ENCODE results near the gene ELOVL3.

The ELOVL3 gene

GRCh38 chr10:102261842-102262241, 35.7 kb downstream of the ELOVL3 start:
- Histone ChIP-seq H4K20me1 (ENCODE audit: insufficient read depth) (0 out of 2 replicates have a peak, but pooled peaks cover 4% of the 10 kb centered on the region), H2AFZ (ENCODE audit: low read depth) (no peak overlapping the region), H3K9ac (no peak overlapping the region), H3K27me3 (ENCODE audit: insufficient read depth, low read depth) (no peaks in the 10 kb centered on the region), H3K4me2 (no peak overlapping the region), H3K79me2 (ENCODE audit: insufficient read depth, low read depth) (peaks cover 30% of the 10 kb centered on the region; the same call in 1 of the 2 replicates), H3K36me3 (ENCODE audit: insufficient read depth) (no peaks in the 10 kb centered on the region), H3K4me1 (ENCODE audit: low read depth, poor library complexity, severe bottlenecking) (peaks cover 6% of the 10 kb centered on the region), H3K4me3 (IDR thresholded peaks at IDR 0.05; ENCODE audit: insufficient read depth, low read depth, low read length) (no peak overlapping the region), H3K27ac (no peak overlapping the region)
- no peak for TF ChIP-seq CTCF (conservative IDR thresholded peaks at IDR 0.05; ENCODE audit: low read depth, low read length)

GRCh38 chr10:102262744-102263370, 36.8 kb downstream of the ELOVL3 start:
- H3K36me3 ChIP-seq (ENCODE audit: insufficient read depth): no peaks in the 10 kb centered on the region
- peaks cover 24% of the 10 kb centered on the region; the same call in 1 of the 2 replicates for H3K79me2 ChIP-seq (ENCODE audit: insufficient read depth, low read depth)
- H3K4me2 ChIP-seq: no peak overlapping the region
- peaks cover 16% of the 10 kb centered on the region for H3K4me1 ChIP-seq (ENCODE audit: low read depth, poor library complexity, severe bottlenecking)
- 0 out of 2 replicates have a peak, but pooled peaks cover 4% of the 10 kb centered on the region for H4K20me1 ChIP-seq (ENCODE audit: insufficient read depth)
- TF ChIP-seq CTCF (conservative IDR thresholded peaks at IDR 0.05; ENCODE audit: low read depth, low read length): no peak
- H3K4me3 ChIP-seq (IDR thresholded peaks at IDR 0.05; ENCODE audit: insufficient read depth, low read depth, low read length): no peak overlapping the region
- H3K27me3 ChIP-seq (ENCODE audit: insufficient read depth, low read depth): no peaks in the 10 kb centered on the region
- H2AFZ ChIP-seq (ENCODE audit: low read depth): no peak overlapping the region
- H3K9ac ChIP-seq: no peak overlapping the region
- no peak overlapping the region for H3K27ac ChIP-seq

GRCh38 chr10:102264371-102264770, 38.3 kb downstream of the ELOVL3 start:
- no peak overlapping the region for H2AFZ ChIP-seq (ENCODE audit: low read depth)
- H4K20me1 ChIP-seq (ENCODE audit: insufficient read depth): peaks cover 9% of the 10 kb centered on the region; the same call in 1 of the 2 replicates
- H3K4me1 ChIP-seq (ENCODE audit: low read depth, poor library complexity, severe bottlenecking): peaks cover 30% of the 10 kb centered on the region
- H3K79me2 ChIP-seq (ENCODE audit: insufficient read depth, low read depth): peaks cover 20% of the 10 kb centered on the region; the same call in 1 of the 2 replicates
- no peak overlapping the region for H3K4me2 ChIP-seq
- no peaks in the 10 kb centered on the region for H3K27me3 ChIP-seq (ENCODE audit: insufficient read depth, low read depth)
- no peak overlapping the region for H3K27ac ChIP-seq
- no peak for TF ChIP-seq CTCF (conservative IDR thresholded peaks at IDR 0.05; ENCODE audit: low read depth, low read length)
- no peak overlapping the region for H3K9ac ChIP-seq
- H3K4me3 ChIP-seq (IDR thresholded peaks at IDR 0.05; ENCODE audit: insufficient read depth, low read depth, low read length): no peak overlapping the region
- no peaks in the 10 kb centered on the region for H3K36me3 ChIP-seq (ENCODE audit: insufficient read depth)

- Histone ChIP-seq H3K36me3 (ENCODE audit: insufficient read depth) (no peaks in the 10 kb centered on the region), H2AFZ (ENCODE audit: low read depth) (no peak overlapping the region), H3K27me3 (ENCODE audit: insufficient read depth, low read depth) (no peaks in the 10 kb centered on the region), H3K4me1 (ENCODE audit: low read depth, poor library complexity, severe bottlenecking) (peaks cover 30% of the 10 kb centered on the region), H3K27ac (no peak overlapping the region), H3K4me3 (IDR thresholded peaks at IDR 0.05; ENCODE audit: insufficient read depth, low read depth, low read length) (no peak overlapping the region), H3K79me2 (ENCODE audit: insufficient read depth, low read depth) (peaks cover 33% of the 10 kb centered on the region), H3K9ac (no peak overlapping the region), H4K20me1 (ENCODE audit: insufficient read depth) (peaks cover 9% of the 10 kb centered on the region; the same call in 1 of the 2 replicates), H3K4me2 (no peak overlapping the region)
- no peak for TF ChIP-seq CTCF (conservative IDR thresholded peaks at IDR 0.05; ENCODE audit: low read depth, low read length)
These were observed 40.6 kb downstream of the ELOVL3 start for GRCh38 chr10:102266670-102267069.
